NCI-H510A treated with DMSO at 0.1 percent for 48 hours (cell line): ENCODE data around the gene TEX44.
"Not testable (repeated sequence)": the region's sequence is repeated elsewhere in the genome, so short reads cannot be mapped to it uniquely, and the experiment has no call there.

Experiments
- DNase-seq: peaks from one replicate; lab custom pipeline; 2025; lab: John Stamatoyannopoulos, UW

TEX44 gene

GRCh38 chr2:231592636-231593145 is at the start of gene TEX44:
TEX44 (plus strand) TSS chr2:231592864; CDS start chr2:231592952, 88 bp downstream.
- DNase-seq: no peak

GRCh38 chr2:231545105-231545902 is 47.4 kb upstream of the TEX44 start:
- no peak for DNase-seq

- no peak for DNase-seq
Measured at GRCh38 chr2:231546014-231546715, 46.5 kb upstream of the TEX44 start.

- DNase-seq: no peak
Measured at GRCh38 chr2:231547315-231548110, 45.2 kb upstream of the TEX44 start.

GRCh38 chr2:231548752-231549151 is 43.9 kb upstream of the TEX44 start:
- no peak for DNase-seq

- no peak for DNase-seq
Measured at GRCh38 chr2:231549446-231550239, 43.0 kb upstream of the TEX44 start.

GRCh38 chr2:231552752-231553151 is 39.9 kb upstream of the TEX44 start:
- DNase-seq: no peak

- DNase-seq: no peak
Measured at GRCh38 chr2:231554327-231554726, 38.3 kb upstream of the TEX44 start.

GRCh38 chr2:231554748-231555545 is 37.7 kb upstream of the TEX44 start:
- no peak for DNase-seq

- not testable (repeated sequence) for DNase-seq
Measured at GRCh38 chr2:231556496-231556895, 36.2 kb upstream of the TEX44 start.

- DNase-seq: no peak
Measured at GRCh38 chr2:231556981-231557380, 35.7 kb upstream of the TEX44 start.

- peak; percentile 86 for DNase-seq
Measured at GRCh38 chr2:231557571-231558217, 35.0 kb upstream of the TEX44 start.

- peak; percentile 90 for DNase-seq
Measured at GRCh38 chr2:231563378-231563961, 29.2 kb upstream of the TEX44 start.

- no peak for DNase-seq
Measured at GRCh38 chr2:231565887-231566594, 26.6 kb upstream of the TEX44 start.

- DNase-seq: no peak
Measured at GRCh38 chr2:231567159-231567558, 25.5 kb upstream of the TEX44 start.

- no peak for DNase-seq
Measured at GRCh38 chr2:231568098-231568784, 24.4 kb upstream of the TEX44 start.

- DNase-seq: peak; percentile 59
Measured at GRCh38 chr2:231568785-231569435, 23.8 kb upstream of the TEX44 start.

- not testable (repeated sequence) for DNase-seq
Measured at GRCh38 chr2:231570915-231571314, 21.7 kb upstream of the TEX44 start.
